Neutrophil (primary cell): ENCODE measurements around the gene PREX1.

Experiments
- H3K27ac ChIP-seq: fragments of 200-600 bp; sonication (generic); 2 replicates; pipeline ENCODE4 v1.5.1; 2016; ENCODE audit warnings: mild to moderate bottlenecking, moderate library complexity
- H3K27me3 ChIP-seq: fragments of 200-600 bp; sonication (generic); 2 replicates; pipeline ENCODE4 v1.6.0; 2016; ENCODE audit warnings: mild to moderate bottlenecking
- H3K36me3 ChIP-seq: fragments of 200-600 bp; sonication (generic); 2 replicates; pipeline ENCODE4 v1.5.1; 2017
- H3K4me1 ChIP-seq, 2 experiments: fragments of 200-600 bp in 1 of 2; sonication (generic) in 1 of 2; 1 replicate in 1 of 2; 2 replicates in 1 of 2; pipeline versions ENCODE4 v1.5.1 to v1.6.1; 2013 to 2016; ENCODE audit warnings: low read depth in 1 of 2, low read length in 1 of 2, mild to moderate bottlenecking in 1 of 2, moderate library complexity in 1 of 2; ENCODE audit not compliant: control insufficient read depth in 1 of 2, insufficient read depth in 1 of 2
- H3K4me3 ChIP-seq, 2 experiments: fragments of 200-600 bp in 1 of 2; sonication (generic) in 1 of 2; 1 replicate in 1 of 2; 2 replicates in 1 of 2; pipeline ENCODE4 v1.5.1; 2013 to 2016; ENCODE audit warnings: low read depth in 1 of 2, low read length in 1 of 2, mild to moderate bottlenecking in 1 of 2, moderate library complexity in 1 of 2
- H3K9me3 ChIP-seq: fragments of 200-600 bp; sonication (generic); 2 replicates; pipeline ENCODE4 v1.5.1; 2016
- CTCF ChIP-seq: fragments of 200-600 bp; sonication (generic); IDR thresholded peaks from 2 replicates; pipeline ENCODE4 v1.5.1; 2016; ENCODE audit warnings: antibody characterized with exemption

Gene PREX1

GRCh38 chr20:48774696-48775095 lies 53.1 kb downstream of the PREX1 start:
- peaks cover 14% of the 10 kb centered on the region for H3K36me3 ChIP-seq
- H3K9me3 ChIP-seq, result no peaks in the 10 kb centered on the region
- peaks cover 99 to 100% of the 10 kb centered on the region in 2 experiments for H3K4me1 ChIP-seq
- TF ChIP-seq CTCF, result peak; percentile 25
- H3K27me3 ChIP-seq, result no peaks in the 10 kb centered on the region
- peak overlapping the region; percentile 99 for H3K27ac ChIP-seq
- peak overlapping the region; percentile 60 to 65 for H3K4me3 ChIP-seq

- TF ChIP-seq CTCF, result no peak
- H3K4me3 ChIP-seq, result peak overlapping the region; percentile 60 to 65
- H3K36me3 ChIP-seq, result peaks cover 14% of the 10 kb centered on the region
- H3K4me1 ChIP-seq, result peaks cover 99 to 100% of the 10 kb centered on the region in 2 experiments
- H3K9me3 ChIP-seq, result no peaks in the 10 kb centered on the region
- H3K27ac ChIP-seq, result peak overlapping the region; percentile 99
- H3K27me3 ChIP-seq, result no peaks in the 10 kb centered on the region
Measured at GRCh38 chr20:48773837-48774418, 53.9 kb downstream of the PREX1 start.

GRCh38 chr20:48772183-48772976 lies 55.4 kb downstream of the PREX1 start:
- H3K27ac ChIP-seq, result peak overlapping the region; percentile 99
- peaks cover 16% of the 10 kb centered on the region for H3K36me3 ChIP-seq
- no peaks in the 10 kb centered on the region for H3K27me3 ChIP-seq
- peaks cover 99 to 100% of the 10 kb centered on the region in 2 experiments for H3K4me1 ChIP-seq
- H3K4me3 ChIP-seq, result peak overlapping the region; percentile 60 to 65
- no peak for TF ChIP-seq CTCF
- no peaks in the 10 kb centered on the region for H3K9me3 ChIP-seq

- H3K4me1 ChIP-seq, result peaks cover 99 to 100% of the 10 kb centered on the region in 2 experiments
- no peak for TF ChIP-seq CTCF
- H3K27ac ChIP-seq, result peak overlapping the region; percentile 99
- no peaks in the 10 kb centered on the region for H3K9me3 ChIP-seq
- H3K36me3 ChIP-seq, result peaks cover 21% of the 10 kb centered on the region
- H3K4me3 ChIP-seq, result peak overlapping the region; percentile 60 to 65
- no peaks in the 10 kb centered on the region for H3K27me3 ChIP-seq
Measured at GRCh38 chr20:48771542-48771941, 56.3 kb downstream of the PREX1 start.

- H3K4me1 ChIP-seq, result peaks cover 99 to 100% of the 10 kb centered on the region in 2 experiments
- peak overlapping the region; percentile 99 for H3K27ac ChIP-seq
Measured at GRCh38 chr20:48770700-48771442, 56.9 kb downstream of the PREX1 start.

More at GRCh38 chr20:48770700-48771442, 56.9 kb downstream of the PREX1 start:
- Histone ChIP-seq H3K27me3 (no peaks in the 10 kb centered on the region), H3K4me3 (peak overlapping the region; percentile 60 to 65), H3K36me3 (peaks cover 21% of the 10 kb centered on the region), H3K9me3 (no peaks in the 10 kb centered on the region)
- no peak for TF ChIP-seq CTCF
